ENCODE measurements around the gene IFIH1. TPM values are rescaled to one million over a fixed set of nuclear protein-coding genes. Genes with fewer than 3 reads are reported as not detected.

IFIH1 gene
- total RNA-seq, 1 donor from 2014 or later: 11.8 TPM

DNA sequence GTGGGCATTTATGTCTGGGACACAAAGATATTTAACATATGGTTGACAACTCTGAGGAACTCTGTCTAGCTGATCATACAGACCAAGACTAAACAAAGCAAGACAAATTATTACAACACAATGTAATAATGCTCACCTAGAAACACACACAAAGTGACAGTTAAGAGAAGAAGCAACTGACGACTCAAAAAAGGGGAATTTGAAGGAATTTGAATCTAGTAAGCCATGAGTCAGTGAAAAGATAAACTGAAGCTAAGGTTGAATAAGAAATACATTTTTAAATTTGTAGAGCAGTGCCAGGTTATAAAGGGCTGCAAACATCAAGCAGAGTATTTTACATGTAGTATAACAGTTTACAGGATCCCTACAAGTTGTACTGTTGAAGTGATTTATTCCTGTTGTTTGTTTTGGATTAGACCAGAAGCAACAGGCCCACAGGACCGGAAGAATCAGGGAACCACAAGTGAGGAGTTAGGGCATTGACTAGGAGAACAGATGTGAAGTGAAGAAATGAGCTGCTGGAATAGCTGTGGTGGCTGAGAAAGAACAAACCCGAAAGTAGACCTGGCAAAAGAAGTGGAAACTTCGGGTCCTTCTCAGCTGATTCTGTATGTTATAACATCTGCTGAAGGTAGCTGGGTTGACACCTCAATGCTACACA lies 35.6 kb downstream of the IFIH1 start:
- intact Hi-C loops (cut with DNase I): no loop called here
- no peaks in the 10 kb centered on the region for H3K27me3 ChIP-seq
- H3K36me3 ChIP-seq: peaks cover 7 to 20% of the 10 kb centered on the region in 2 donors
- DNase-seq (ENCODE audit: low spot score in 2 of 2): no peak
- H3K4me3 ChIP-seq: no peak overlapping the region
- H3K4me1 ChIP-seq: no peaks in the 10 kb centered on the region
- TF ChIP-seq, protein P1, sequence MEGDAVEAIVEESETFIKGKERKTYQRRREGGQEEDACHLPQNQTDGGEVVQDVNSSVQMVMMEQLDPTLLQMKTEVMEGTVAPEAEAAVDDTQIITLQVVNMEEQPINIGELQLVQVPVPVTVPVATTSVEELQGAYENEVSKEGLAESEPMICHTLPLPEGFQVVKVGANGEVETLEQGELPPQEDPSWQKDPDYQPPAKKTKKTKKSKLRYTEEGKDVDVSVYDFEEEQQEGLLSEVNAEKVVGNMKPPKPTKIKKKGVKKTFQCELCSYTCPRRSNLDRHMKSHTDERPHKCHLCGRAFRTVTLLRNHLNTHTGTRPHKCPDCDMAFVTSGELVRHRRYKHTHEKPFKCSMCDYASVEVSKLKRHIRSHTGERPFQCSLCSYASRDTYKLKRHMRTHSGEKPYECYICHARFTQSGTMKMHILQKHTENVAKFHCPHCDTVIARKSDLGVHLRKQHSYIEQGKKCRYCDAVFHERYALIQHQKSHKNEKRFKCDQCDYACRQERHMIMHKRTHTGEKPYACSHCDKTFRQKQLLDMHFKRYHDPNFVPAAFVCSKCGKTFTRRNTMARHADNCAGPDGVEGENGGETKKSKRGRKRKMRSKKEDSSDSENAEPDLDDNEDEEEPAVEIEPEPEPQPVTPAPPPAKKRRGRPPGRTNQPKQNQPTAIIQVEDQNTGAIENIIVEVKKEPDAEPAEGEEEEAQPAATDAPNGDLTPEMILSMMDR (IDR thresholded peaks at IDR 0.05): no peak
- H3K9me3 ChIP-seq: no peaks in the 10 kb centered on the region
- no peak overlapping the region for H3K27ac ChIP-seq

DNA sequence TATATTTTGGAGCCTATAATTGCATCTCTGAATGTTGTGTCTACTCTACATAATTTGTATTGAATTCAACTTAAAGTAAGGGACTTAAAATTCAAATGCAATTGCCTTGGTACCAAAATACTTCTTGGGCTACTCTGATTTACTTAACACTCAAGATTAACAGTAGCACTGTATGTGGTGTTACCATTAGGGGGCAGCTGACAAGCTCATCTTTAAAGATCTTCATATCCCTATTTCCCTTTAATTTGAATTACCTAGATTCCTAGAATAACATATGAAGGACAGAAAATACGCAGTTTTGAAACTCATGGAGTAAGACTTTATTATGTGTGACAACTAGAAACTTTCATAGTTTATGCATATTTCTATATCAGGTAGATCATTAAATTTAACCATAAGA lies 37.8 kb downstream of the IFIH1 start:
- Histone ChIP-seq H3K9me3 (no peaks in the 10 kb centered on the region), H3K4me3 (no peak overlapping the region), H3K27ac (no peak overlapping the region), H3K27me3 (no peaks in the 10 kb centered on the region), H3K4me1 (no peaks in the 10 kb centered on the region), H3K36me3 (peaks cover 5 to 11% of the 10 kb centered on the region in 2 donors)
- TF ChIP-seq, protein P1 (IDR thresholded peaks at IDR 0.05): no peak
- DNase-seq (ENCODE audit: low spot score in 2 of 2): no peak
- intact Hi-C loops (cut with DNase I): no loop called here

DNA sequence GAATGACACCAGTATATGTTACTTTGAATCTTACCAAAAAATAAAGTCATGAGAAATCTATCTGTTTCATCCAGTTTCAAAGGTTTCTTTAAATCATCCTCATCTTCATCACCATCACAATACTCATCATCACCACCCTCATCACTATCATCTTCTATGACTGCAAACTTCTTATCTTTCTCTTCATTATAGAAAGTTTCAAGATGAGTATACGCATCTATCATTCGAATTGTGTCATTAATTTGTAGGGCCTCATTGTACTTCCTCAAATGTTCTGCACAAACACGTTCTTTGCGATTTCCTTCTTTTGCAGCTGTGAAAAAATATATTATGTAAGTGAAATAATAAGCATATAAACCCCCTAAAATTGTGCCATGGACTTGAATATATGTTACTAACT lies 41.1 kb downstream of the IFIH1 start:
- no peak for DNase-seq (ENCODE audit: low spot score in 2 of 2)
- H3K4me1 ChIP-seq: no peaks in the 10 kb centered on the region
- intact Hi-C loops (cut with DNase I): no loop called here
- no peaks in the 10 kb centered on the region for H3K27me3 ChIP-seq
- TF ChIP-seq, protein P1 (IDR thresholded peaks at IDR 0.05): no peak
- no peak overlapping the region for H3K27ac ChIP-seq
- H3K4me3 ChIP-seq: no peak overlapping the region
- no peaks in the 10 kb centered on the region for H3K9me3 ChIP-seq
- peaks cover 0 to 20% of the 10 kb centered on the region in 2 donors for H3K36me3 ChIP-seq

DNA sequence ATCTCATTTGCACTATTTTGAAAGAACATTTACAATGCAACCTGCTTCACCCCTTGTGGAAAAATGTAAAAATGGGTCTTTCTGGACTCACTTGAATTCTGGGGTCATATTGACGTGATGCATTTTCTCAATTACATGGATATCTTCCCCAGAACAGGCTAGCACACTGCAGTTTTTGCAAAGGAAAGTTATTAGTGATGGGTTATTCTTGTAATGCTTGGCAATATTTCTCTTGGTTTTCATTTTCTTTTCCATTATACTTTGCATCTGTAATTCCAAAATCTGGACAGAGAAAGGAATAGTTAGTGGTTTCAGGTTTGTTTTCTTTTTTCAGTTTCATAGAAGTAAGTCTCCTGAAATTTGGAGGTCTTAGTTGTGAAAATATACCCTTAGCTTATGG lies 50.5 kb downstream of the IFIH1 start:
- no peak for DNase-seq (ENCODE audit: low spot score in 2 of 2)
- TF ChIP-seq, protein P1 (IDR thresholded peaks at IDR 0.05): no peak
- H3K4me3 ChIP-seq: no peak overlapping the region
- no peaks in the 10 kb centered on the region for H3K9me3 ChIP-seq
- no peak overlapping the region for H3K27ac ChIP-seq
- H3K36me3 ChIP-seq: peaks cover 17 to 53% of the 10 kb centered on the region in 2 donors
- intact Hi-C loops (cut with DNase I): no loop called here
- no peaks in the 10 kb centered on the region for H3K4me1 ChIP-seq
- H3K27me3 ChIP-seq: no peaks in the 10 kb centered on the region

DNA sequence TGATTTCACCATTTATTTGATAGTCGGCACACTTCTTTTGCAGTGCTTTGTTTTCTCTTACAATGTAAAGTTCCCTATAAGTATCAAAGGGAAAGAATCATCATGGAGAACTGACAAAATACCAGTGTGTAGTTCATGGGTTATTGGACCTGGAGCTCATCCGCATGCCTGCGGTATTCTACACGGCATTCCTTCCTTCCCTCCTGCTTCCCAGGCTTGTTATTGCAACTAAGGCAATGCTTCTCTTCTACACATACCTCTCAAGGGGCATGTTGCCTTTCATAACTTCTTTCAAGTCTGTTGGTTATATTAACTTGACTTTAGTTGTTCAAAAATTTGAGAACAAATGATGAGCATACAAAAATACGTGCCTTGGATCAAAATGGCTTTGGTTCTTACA lies 51.0 kb downstream of the IFIH1 start:
- no peak overlapping the region for H3K4me3 ChIP-seq
- H3K36me3 ChIP-seq: peaks cover 17 to 48% of the 10 kb centered on the region in 2 donors
- no peaks in the 10 kb centered on the region for H3K9me3 ChIP-seq
- no peaks in the 10 kb centered on the region for H3K27me3 ChIP-seq
- DNase-seq (ENCODE audit: low spot score in 2 of 2): no peak
- H3K27ac ChIP-seq: no peak overlapping the region
- H3K4me1 ChIP-seq: no peaks in the 10 kb centered on the region
- TF ChIP-seq, protein P1 (IDR thresholded peaks at IDR 0.05): no peak
- intact Hi-C loops (cut with DNase I): no loop called here

DNA sequence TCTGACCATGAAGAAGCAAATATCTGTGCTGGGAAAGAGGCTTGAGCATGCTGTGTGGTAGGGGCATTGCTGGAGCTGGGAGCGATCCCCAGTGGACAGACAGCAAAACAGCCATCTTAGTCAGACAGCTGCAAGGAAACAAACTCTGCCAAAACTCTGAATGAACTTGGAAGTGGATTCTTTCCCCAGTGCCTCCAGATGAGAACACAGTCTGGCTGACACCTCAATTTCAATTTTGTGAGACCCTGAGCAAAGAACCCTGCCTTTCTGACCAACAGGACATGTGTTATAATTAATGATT lies 52.1 kb downstream of the IFIH1 start:
- Histone ChIP-seq H3K9me3 (no peaks in the 10 kb centered on the region), H3K27me3 (no peaks in the 10 kb centered on the region), H3K36me3 (peaks cover 15 to 37% of the 10 kb centered on the region in 2 donors), H3K27ac (no peak overlapping the region), H3K4me3 (no peak overlapping the region), H3K4me1 (peaks cover 0 to 2% of the 10 kb centered on the region in 2 donors)
- intact Hi-C loops (cut with DNase I): no loop called here
- TF ChIP-seq, protein P1 (IDR thresholded peaks at IDR 0.05): no peak
- no peak for DNase-seq (ENCODE audit: low spot score in 2 of 2)

Data from ascending aorta (tissue), 2 donors.